CD4-positive, alpha-beta T cell treated with Interleukin-4 for 4 hours (primary cell): ENCODE measurements around the gene TPRG1.

Source experiments
- DNase-seq: peaks from one replicate; pipeline ENCODE4 v3.0.0-alpha.2; 2020

Gene TPRG1

DNA sequence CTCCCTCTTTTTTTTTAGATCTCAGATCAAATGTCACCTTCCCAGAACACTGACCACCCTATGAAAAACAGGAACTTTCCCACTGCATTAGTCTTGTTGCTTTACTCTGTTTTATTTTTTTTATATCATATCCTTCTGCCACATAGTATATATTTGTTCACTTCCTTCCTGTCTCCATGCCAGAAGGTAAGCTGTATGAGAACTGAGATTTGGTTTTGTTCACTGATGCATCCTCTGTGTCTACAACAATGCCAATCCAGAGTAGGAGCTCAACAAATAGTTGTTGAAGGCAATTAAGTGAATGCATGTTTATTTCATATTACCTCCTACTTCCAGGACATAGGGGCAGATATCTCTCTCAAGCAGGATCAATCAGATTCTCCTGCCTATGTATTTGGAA lies 114.4 kb downstream of the TPRG1 start:
- DNase-seq = no peak

DNA sequence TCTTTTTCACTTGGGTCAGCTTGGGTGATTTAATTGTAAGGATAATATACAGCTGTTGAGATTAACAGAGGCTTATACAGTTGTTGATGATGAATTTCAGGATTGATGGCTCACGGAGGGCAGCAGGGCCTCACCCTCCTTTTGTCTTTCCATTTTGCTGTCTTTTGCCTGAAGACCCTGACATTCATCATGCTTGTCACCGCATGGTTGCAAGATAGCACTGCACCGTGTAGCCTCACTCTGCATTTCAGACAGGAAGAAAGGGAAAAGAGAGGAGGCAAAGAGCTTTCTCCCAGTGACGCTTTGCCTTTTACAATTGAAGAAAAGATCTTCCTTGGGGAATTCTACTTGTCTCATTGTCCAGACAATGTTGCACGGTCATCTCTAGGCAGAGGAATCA lies 115.1 kb downstream of the TPRG1 start:
- no peak for DNase-seq

DNA sequence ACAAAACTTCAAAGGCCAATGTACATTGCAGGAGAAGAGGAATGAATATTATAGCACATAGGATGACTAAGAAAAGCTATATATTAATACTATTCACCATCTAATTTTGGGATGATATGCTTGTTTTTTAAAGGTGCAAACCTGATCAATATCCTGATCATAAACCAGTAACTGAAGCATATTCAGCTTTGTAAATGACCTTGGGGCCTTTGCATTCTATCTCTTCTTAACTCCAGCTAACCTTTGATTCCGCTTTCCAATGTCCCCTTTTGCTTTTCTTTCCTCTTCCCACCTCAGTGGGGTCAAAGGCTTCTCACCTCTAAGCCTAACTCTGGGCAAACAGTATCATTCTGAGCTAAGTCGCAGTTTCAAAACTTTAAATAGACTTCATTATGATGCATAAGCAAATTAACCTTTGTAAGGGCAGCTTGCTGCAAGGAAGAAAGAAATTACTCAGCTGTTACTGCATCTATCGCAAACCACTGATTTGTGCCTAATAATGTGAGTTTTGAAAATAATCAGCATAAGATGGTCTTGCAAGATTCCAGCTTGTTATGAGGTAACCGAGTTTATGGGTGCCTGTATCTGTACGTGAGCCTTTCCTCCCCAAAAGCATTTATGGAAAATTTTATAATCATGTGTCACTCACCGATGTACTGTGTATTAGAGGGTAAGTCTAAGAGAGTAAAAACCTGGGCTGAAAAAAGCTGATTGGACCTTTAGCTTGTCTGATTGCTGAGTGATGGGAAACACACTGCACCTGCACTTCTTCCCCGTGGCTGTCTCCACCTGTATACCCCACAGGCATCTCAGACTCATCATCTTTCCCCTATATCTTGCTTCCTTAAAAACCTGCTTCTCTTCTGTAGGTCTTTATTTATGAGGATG lies 116.8 kb downstream of the TPRG1 start:
- no peak for DNase-seq

DNA sequence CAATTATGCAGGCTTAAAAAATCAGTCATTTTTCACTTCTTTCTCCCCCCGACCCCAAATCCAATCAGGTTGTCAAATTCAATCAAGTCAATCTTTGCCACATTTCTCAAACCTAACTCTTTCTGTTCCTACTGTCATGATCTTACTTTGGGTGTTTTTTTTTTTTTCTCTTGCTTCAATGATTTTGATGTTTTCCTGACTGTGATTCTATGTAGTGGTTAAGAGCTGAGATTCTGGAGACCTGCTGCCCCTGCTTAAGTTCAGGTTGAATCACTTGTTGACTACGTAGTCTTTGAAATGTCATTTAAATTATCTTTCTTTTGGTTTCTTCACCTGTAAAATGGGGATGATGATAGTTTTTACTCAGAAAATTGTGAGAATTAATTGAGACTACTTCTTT lies 117.5 kb downstream of the TPRG1 start:
- no peak for DNase-seq

DNA sequence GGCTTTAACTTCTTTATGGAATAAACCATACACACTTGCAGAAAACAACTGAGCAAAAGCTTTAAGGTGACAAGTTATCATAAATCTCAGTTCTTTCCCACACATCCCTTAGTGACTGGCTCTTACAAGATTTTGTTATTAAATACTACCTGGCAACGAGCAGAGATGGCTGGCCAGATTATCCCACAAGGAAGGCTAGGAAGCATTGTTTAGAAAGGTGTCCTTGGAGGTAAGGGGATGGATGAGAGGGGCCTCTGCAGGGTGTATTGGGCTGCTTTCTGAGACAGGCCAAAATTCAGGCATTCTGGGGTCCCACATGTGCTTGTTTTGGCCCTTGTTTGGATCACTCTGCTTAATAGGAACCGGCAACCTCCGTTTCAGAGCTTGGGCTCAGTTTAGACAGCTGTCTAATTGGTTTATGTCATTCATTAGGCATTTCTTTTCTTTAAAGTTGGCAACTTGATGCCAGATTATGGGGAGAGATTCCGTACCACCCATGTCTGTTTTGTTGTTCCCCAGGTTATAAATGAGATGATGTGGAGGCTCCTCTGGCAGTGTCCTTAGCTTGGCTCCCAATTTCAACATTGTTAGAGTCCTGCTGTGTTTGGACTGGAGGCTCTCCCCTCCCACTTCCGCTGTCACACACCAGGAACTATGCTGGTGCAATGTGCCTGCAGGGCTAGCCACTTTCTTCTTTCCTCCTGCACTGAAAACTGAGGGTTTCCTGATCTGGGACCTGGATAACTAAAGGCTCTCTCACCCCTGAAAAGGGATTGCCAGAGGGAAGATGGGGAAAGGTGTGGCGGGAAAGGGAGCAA lies 121.1 kb downstream of the TPRG1 start:
- no peak for DNase-seq

DNA sequence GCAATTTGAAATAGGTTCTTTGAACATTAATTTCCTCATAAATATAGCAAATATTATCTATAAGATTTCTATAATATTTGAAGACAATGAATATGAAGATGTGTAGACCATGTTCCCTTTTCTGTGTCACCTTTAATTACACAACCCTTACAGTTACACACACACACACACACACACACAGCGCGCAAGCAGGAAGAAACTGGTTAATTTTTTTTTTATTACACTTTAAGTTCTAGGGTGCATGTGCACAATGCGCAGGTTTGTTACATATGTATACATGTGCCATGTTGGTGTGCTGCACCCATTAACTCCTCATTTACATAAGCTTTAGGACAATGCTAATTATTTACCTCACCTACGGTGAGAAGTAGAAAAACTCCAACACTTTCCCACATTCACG lies 122.9 kb downstream of the TPRG1 start:
- DNase-seq = no peak

DNA sequence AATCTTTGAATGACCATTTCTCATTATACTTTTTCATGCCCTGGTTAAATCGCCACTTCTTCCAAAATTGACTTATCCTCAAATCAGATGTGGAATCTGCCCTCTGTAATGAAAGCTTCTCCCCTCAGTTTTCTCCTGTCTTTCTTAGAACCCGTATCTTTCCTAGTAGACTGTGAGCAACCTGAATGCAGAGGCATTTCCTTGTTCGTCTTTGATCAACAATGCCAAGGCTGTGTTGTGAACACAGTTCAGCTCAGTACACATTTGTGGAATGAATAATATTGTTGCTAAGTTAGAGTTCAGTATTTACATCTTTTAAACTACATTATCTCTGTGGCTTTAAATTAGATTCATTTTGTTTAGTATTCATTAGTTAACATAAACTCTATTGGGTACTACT lies 123.3 kb downstream of the TPRG1 start:
- DNase-seq = no peak

DNA sequence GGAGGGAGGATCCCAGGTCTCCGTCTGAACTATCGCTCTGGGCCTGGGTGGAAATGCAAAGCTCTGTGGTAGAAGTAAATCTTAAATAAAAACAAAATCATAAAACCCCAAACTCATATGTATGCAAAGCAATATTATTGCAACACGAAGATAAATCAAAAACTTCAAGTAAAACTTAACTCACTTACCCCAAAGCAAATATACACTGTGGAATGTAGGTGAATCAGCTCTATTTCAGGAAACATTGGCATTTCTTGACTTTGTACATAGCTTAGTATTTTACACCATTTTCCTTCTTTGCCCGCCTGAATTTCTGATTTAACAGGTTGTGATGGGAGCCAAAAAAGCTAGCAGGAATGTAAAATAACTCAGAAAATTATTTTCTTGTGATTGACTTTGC lies 126.2 kb downstream of the TPRG1 start:
- no peak for DNase-seq

DNA sequence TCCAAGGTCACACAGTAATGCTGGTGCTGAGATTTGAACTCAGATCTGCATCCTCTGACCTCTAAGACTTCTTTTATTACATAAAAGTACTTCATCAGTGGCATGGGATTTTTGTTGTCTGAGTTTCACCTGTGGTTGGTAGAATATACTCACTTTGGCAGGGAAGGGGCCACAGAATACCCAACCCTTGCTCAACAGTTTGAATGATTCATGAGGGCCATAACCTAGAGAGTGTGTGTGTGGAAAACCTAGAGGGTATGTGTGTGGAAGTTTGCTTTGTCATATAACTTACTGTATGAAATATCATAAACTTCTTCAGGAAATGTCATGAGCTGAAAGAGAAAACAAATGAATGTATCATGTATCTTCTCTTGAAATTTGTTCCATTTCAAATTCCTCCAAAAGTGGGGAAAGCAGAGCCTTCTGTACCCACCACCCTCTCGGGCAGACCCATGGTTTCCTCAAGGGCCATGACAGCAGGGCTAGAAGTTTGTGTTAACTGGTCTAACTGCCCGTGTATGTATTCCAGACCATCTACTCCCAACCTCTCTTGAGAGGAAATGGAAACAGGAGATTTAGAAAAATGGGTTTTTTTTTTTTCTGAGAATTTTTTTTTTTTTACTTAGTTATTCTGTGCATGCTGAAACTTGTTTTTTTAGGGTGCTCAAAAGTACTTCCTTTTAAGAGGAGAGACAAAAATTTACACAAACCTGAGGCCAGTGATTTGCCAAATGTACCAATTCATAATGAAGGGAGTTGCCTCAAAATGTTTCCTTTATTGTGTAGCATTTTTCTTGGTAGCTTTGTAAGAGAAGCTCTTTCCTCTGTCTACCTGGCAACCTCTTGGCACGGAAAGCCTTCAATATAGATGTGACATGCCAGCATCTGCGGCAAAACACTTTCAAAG lies 127.0 kb downstream of the TPRG1 start:
- DNase-seq = no peak

DNA sequence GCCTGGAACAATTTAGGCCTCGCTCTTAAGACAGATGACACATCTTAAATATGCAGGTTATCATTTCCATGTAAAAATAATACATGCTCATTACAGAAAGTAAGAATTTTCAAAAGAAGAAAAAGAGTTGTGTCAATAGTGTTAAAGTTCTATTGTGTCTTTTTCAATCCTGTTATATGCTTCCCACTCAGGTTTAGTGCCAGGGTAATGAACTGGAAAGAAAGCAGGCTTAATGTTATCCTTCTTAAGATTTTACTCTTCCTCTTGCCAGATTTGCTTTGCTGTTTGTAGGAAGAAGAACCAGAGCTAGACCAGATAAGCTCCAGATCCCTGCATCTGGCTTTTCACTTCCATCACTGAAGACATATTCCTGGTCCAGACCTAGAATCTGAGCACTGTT lies 128.6 kb downstream of the TPRG1 start:
- no peak for DNase-seq

DNA sequence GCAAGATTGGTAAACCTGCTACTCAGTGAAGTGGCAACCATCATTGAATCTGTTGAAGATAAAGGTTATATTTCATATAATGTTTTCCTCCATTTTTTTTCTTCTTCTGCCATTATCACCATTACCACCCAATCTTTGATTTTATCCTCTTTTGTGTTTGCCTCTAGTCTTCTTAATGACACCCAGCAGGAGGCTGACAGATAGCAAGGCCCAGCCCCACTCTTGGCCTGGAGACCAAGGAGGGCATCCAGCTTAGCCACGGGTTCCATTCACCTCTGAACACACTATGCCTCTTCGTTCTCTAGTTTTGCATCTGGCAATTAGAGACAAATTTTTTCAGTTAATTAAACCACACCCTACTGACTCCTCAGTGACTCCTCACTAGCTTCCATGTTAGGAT lies 129.7 kb downstream of the TPRG1 start:
- no peak for DNase-seq

DNA sequence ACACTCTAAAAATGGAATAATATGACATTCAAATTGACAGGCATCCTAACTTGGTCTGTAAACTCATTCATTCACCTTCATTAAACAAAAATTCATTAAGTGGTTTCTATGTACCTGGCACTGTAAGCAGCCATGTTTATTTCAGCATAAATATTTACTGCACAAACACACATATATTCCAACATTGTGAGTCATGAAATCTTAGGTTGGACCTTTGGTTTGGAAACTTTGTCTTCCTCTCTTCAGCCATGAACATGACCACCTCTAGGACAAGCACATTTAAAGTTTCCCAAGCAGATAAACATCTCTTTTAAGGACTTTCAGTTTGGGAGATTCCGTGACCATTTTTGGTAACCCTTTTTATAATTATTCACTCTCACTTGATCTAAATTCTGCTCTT lies 131.8 kb downstream of the TPRG1 start:
- DNase-seq = no peak

DNA sequence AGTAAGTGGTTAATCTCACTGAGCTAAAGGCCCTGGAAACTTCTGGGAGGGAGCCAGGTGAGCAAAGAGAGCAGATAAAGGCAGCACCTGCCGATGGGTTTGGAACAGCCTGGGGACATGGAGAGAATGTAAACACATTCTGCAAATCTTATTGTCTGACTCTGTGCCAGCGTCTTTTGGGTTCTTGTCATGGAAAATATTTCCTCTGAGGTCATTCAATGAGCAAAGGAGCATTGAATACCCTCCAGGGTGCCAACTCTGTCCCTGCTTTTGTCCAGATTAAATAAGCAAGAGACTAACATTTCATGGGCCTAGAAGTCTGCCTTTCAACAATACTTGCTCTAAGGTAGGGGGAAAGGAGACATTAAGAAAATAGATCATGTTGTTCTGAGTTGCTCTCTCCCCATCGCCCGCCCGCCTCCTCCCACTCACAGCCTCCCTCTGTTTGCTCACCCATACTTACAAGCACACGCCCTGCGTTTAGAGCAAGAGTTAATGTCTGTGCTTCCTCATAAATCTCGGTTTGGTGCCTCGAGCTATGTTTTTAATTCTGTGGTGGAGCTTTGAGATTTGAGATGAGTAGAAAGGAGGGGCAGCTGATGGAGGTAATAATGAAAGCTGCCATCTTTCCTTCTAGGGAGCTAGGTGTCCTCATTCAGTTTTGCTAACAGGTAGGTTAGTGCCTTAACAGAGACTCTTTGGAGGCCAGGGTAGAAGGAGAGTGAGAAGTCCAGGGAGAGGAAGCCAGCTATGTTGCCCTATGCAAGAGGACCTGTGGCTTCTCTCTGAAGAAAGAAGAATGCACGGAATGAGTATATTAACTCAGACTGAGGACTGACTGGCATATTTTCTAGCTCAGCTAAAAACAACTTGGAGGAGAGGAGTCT lies 132.9 kb downstream of the TPRG1 start:
- DNase-seq = no peak

DNA sequence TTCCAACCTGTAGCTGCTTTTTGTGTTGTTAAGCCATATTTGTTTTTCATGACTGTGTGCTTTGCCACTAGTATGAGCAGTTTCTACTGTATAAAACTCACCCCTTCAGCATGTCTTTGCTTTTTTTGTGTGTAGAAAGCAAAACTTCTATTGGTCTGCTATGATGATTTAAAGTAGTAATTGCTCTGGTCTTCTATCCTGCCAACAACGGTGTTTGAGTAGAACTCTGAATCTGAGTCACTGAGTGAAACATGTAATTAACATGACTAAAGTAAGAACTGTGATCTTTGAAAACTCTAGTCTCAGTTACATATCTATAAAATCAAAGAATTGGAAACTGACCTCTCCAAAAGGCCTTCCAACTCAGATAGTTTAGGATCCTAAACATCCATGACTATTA lies 133.6 kb downstream of the TPRG1 start:
- DNase-seq = no peak

DNA sequence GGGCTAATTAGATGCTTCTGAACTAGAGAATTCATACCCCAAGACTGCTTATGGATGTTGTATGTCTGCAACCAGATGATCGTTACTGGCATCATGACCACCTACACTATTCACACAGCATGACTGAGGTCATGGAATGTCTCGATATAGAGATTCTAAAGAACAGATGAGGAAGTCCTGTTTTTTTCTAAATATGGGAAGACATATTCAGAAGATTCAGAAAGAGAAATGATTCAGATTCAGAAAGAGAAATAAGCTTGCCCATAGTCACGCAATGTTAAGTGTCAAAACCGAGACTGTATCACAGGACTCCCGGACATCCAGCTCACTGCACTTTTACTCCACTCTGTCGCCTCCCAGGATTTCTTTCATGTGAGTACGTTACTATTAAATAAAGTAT lies 136.2 kb downstream of the TPRG1 start:
- no peak for DNase-seq

DNA sequence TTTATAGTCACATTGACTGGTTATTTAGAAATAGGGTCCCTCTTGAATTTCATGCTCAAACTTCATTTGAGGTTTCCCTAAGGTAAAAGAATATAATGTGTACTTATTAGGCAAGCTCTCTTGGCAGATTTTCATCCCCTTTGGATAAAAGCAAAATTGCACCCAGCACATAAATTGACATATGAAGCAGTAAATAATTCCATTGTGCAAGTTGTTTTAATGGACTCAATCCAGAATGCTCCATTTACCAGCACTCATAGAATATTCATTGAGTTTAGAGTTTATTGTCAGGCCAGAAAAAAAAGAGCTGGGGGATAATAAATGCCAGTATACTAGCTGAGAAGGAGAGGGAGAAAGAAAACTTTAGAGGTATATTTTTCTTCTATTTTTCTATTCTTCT lies 136.8 kb downstream of the TPRG1 start:
- DNase-seq = no peak

DNA sequence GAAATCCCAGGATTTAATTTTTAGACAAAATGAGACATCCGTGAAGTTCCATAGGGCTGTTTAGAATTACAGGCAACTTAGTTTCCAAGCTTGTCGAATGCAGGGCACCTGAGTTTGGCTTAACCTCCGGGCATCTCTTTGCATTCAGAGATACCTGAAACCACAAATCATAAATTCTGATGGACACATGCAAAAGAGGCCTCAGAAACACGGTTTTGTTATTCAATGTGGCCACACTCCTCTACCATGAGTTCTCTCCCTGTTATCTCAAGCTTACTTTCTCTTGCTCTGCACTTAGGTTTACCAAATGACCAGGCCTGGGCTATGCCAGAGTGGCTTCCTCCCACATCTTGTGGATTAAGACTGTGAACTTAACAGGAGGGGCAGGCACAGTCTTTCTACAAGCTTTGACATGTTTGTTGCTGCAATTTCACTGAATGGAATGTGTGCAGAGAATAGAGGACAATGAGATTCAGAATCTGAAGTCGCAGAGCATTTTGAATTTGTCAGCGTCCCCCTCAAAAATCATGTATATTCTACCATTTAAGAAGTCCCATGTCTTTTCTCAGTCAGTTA lies 137.7 kb downstream of the TPRG1 start:
- DNase-seq = no peak

DNA sequence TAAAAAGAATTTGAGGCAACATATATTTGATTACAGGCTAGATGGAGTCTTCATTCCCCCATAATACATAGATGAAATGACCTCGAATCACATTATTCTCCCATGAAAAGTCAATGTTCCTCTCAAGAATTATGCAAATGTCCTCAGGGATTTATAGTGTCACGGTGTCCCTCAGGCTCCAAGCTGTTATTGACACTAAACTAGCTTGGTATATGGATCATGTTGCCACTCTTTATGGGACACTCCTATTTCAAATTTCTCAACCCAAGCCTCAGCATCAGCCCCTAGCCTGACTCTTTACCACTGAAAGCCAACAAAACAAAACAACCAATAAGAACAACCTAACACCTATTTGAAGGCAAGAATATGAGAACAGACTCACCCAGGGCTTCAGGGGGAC lies 139.8 kb downstream of the TPRG1 start:
- DNase-seq = no peak

DNA sequence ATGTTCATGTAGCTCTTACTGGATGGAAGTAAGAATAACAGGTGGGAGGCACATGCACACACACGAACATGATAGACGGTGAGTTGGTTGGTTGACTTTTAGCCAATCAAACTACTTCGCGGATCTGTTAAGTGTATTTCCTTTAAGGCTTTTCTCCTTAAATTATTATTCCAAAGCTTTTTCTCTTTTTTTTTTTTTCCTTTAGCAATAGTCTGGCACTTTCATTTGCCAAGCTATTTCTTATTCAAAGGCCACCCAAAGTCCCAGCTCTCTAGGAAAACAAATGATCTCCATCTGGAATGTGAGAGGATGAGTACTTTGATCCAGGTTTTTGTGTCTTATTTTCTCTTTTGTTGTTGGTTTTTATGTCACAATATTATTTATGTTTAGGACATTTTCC lies 141.1 kb downstream of the TPRG1 start:
- no peak for DNase-seq

DNA sequence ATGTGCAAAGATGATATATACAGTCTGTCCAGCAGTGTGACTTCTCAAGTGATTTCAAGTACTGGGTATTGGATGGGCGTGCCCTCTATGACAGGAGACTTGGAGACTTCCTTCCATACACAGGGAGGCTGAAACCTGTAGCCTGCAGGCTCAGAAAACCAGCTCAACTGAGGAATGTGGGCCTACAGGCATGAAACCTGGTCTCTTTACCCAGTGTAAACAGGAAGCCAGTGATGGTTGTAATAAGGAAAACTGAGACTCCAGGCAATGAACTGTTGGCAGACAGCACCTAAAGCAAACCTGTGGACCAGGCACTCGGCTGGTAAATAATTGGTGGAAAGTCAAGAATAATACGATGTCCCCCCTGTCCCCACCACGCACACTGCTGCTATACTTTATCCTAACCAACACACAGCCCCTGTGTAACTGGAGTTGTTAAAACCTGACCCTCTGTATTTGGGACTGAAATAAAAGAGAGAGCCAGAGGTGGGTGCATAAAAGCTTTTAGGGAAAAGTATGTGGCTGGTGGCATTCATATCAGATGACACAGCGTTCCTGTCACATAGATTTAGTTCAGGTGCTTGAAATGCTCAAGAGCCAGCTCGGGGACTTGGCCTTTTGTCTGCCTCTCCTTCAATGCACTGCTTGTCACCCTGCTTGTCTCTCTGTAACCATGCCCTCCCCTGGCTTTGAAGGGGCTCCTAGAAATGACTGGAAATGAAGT lies 144.7 kb downstream of the TPRG1 start:
- DNase-seq = no peak

DNA sequence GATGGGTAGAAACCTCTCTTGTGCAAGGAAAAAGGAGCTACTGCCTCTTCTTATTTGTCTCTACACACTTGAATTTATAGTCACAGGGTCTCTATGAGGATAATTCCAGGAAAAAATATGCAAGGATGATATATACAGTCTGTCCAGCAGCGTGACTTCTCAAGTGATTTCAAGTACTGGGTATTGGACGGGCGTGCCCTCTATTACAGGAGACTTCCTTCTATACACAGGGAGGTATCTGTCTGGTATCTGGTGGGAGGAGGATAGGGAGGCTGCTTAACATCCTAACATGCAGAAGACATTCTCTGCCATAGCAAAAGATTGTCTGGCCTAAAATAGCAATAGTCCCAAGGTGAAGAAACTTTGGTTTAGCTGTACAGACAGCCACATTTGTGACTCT lies 146.1 kb downstream of the TPRG1 start:
- no peak for DNase-seq
